ENCODE measurements around the gene CLDN1.

The CLDN1 gene

DNA sequence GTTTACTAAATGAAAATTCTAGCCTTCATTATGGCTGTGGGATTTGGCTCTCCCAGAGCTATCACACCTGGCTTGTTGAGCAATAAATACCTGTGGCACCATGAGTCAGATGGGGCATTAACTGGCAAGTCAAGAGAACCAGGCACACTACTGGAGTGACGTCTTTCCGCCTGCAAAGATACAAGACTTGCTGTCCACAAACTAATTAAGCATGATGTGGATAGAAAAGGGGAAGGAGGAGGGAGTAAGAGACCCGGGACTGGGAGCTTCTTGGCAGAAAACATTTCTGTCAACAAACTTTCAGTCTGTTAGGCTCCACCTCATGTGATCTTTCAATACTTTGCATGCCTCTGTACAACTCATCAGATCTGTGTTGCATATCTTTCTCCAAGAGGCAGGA is 56.5 kb downstream of the CLDN1 start:
- DNase-seq (ENCODE audit: low read depth), result peak; percentile 59
- H3K4me3 ChIP-seq (ENCODE audit: low read length), result no peak overlapping the region
- TF ChIP-seq, protein P1, sequence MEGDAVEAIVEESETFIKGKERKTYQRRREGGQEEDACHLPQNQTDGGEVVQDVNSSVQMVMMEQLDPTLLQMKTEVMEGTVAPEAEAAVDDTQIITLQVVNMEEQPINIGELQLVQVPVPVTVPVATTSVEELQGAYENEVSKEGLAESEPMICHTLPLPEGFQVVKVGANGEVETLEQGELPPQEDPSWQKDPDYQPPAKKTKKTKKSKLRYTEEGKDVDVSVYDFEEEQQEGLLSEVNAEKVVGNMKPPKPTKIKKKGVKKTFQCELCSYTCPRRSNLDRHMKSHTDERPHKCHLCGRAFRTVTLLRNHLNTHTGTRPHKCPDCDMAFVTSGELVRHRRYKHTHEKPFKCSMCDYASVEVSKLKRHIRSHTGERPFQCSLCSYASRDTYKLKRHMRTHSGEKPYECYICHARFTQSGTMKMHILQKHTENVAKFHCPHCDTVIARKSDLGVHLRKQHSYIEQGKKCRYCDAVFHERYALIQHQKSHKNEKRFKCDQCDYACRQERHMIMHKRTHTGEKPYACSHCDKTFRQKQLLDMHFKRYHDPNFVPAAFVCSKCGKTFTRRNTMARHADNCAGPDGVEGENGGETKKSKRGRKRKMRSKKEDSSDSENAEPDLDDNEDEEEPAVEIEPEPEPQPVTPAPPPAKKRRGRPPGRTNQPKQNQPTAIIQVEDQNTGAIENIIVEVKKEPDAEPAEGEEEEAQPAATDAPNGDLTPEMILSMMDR (conservative IDR thresholded peaks at IDR 0.05; ENCODE audit: low read depth, low read length), result no peak

DNA sequence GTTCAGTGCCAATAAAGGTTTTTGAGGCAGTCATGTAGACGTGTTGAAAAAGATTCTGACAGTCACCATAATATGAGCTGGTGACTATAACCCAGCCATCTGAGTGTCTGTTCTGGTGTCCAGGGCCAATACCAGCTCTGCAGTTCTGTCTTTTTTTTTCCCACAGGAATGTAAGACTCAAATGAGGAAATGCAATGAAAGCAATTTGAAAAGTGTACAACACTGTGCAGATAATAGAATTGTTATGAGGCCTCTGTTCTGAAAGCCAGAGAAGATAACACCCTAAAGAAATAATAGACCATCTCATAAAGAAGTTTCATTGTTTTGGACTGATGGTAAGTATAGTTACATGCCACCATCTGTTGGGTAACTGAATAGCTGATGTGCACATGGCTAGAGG is 57.1 kb downstream of the CLDN1 start:
- TF ChIP-seq, protein P1 (conservative IDR thresholded peaks at IDR 0.05; ENCODE audit: low read depth, low read length), result no peak
- no peak for DNase-seq (ENCODE audit: low read depth)
- no peak overlapping the region for H3K4me3 ChIP-seq (ENCODE audit: low read length)

DNA sequence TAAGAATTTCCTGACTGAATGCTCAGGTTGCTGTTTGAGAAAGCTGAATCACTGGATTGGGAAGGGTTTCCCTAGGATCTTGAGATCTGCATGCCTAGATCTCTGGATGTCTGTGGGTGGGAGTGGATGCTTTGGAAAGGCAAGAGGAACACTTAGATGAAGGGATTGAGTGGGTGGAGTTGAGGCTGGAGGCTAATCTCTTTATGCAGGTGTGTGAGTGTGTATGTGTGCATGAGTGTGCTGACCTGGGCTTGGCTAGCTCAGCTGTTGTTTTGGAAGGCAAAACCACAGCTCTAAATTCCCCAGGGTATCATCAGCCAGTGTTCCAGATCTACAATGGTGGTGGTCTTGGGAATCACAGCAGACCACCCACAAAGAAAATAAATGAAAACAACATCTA is 60.5 kb downstream of the CLDN1 start:
- no peak overlapping the region for H3K4me3 ChIP-seq (ENCODE audit: low read length)
- TF ChIP-seq, protein P1 (conservative IDR thresholded peaks at IDR 0.05; ENCODE audit: low read depth, low read length), result no peak
- DNase-seq (ENCODE audit: low read depth), result no peak

DNA sequence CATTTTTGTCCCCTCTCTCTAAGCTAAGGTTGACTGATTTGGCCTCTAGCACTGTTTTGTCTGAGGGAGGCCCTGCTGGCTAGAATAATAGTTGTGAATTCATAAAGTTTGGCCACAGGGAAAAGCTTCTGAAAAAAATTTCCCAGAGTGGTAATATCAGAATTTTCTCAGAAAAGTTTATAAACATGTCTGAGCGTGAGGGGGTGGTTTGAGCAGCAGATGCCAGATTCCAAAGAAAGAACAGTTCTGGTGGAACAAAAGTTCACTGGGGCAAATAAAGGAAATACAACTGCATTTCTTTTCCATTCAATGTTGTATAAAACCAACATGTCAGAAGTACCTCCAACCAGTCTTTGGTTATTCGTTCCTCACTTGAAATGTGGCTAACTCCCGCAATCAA is 61.2 kb downstream of the CLDN1 start:
- TF ChIP-seq, protein P1 (conservative IDR thresholded peaks at IDR 0.05; ENCODE audit: low read depth, low read length), result no peak
- DNase-seq (ENCODE audit: low read depth), result no peak
- no peak overlapping the region for H3K4me3 ChIP-seq (ENCODE audit: low read length)

DNA sequence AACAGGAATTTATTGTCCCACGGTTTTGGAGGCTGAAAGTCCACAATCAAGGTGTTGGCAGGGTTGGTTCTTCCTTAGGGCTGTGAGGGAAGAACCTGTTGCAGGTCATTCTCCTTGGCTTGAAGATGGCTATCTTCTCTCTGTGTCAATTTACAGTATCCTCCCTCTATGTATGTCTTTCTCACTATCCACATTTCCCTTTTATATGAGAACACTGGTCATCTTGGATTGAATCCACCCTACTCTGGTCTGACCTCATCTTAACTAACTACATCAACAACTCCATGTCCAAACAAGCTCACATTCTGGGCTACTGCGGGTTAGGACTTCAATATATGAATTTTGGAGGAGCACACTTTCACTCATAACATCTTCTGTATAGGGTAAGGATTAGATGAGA is 61.9 kb downstream of the CLDN1 start:
- DNase-seq (ENCODE audit: low read depth), result no peak
- TF ChIP-seq, protein P1 (conservative IDR thresholded peaks at IDR 0.05; ENCODE audit: low read depth, low read length), result no peak

DNA sequence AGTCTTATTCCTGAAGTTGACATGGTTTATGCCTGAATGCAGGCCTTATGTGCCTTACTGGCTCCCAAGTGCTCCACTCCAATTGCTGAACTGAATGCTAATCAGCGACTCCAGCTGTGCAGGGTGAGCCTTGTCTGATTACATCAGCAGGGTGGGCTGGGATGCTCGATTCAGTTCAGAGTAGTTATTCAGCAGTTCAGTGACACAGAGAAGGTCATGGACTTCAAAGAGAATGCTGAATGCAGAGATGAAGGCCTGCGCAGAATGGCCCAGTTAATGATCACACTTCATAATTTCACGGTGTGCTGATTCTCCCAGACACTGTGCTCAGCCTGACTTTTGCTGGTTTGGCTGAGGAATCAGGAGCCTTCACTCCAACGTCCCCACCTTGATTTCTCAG is 63.6 kb downstream of the CLDN1 start:
- no peak overlapping the region for H3K4me3 ChIP-seq (ENCODE audit: low read length)
- TF ChIP-seq, protein P1 (conservative IDR thresholded peaks at IDR 0.05; ENCODE audit: low read depth, low read length), result no peak
- no peak for DNase-seq (ENCODE audit: low read depth)

More for the DNA sequence above, 61.9 kb downstream of the CLDN1 start:
- H3K4me3 ChIP-seq (ENCODE audit: low read length), result no peak overlapping the region

Measured in retinal pigment epithelial cell (primary cell).